Stimulated activated naive CD4-positive, alpha-beta T cell (primary cell): ENCODE measurements around the gene TRH.
"Not testable (repeated sequence)": the region's sequence is repeated elsewhere in the genome, so short reads cannot be mapped to it uniquely, and the experiment has no call there.

Experiments
- DNase-seq, 6 experiments: peaks; one replicate each; lab custom pipeline; 2025; lab: John Stamatoyannopoulos, UW

Gene TRH

GRCh38 chr3:130010556-130010955, 36.0 kb downstream of the TRH start:
- DNase-seq, result no peak

- not testable (repeated sequence) for DNase-seq
These were observed 37.6 kb downstream of the TRH start for GRCh38 chr3:130012108-130012507.

- not testable (repeated sequence) for DNase-seq
These were observed 38.7 kb downstream of the TRH start for GRCh38 chr3:130013246-130013645.

GRCh38 chr3:130014526-130014925, 40.0 kb downstream of the TRH start:
- no peak for DNase-seq

- DNase-seq, result not testable (repeated sequence)
These were observed 43.1 kb downstream of the TRH start for GRCh38 chr3:130017661-130018060.

- DNase-seq, result peak in 1 of 6 experiments; percentile 3
These were observed 51.8 kb downstream of the TRH start for GRCh38 chr3:130026146-130026829.

- not testable (repeated sequence) for DNase-seq
These were observed 52.9 kb downstream of the TRH start for GRCh38 chr3:130027437-130027836.
